Measurements from ENCODE around the gene PRDM16. TPM values are rescaled to one million over a fixed set of nuclear protein-coding genes. Genes with fewer than 3 reads are reported as not detected.

Gene PRDM16
- total RNA-seq, 4 donors from 2014 or later = 0.41 to 0.95 TPM; not detected in 2

DNA sequence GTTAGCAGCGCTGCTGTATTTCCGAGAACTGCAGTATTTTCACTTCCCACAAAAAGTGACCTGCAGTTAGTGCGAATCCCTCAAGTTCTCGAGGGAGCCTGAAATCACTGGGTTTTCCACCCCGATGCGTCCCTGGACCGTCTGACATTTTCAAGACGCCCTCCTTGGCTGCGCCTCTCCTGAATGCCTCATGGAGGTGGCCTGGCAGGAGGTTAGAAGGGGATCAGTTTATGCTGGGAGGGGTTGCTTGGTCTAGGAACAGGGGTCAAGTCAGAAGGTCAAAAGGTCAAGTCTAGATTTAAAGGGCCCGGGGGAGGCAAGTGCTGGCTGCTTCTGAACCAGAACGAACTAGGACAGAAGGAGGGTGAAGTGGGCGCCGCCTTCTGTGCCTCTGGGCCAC is 176.8 kb downstream of the PRDM16 start:
- no peaks in the 10 kb centered on the region for H3K9me3 ChIP-seq
- intact Hi-C loops (cut with DNase I; ENCODE audit: low total_unique reads) (no loop called here), in situ Hi-C loops (cut with MboI; ENCODE audit: low pct_ligation_motif_present in 1 of 4, low pct_unique_long_range_greater_than_20kb in 1 of 4, low sequenced_read_pairs in 3 of 4) (no loop called here)
- DNase-seq = no peak
- TF ChIP-seq, protein P1, sequence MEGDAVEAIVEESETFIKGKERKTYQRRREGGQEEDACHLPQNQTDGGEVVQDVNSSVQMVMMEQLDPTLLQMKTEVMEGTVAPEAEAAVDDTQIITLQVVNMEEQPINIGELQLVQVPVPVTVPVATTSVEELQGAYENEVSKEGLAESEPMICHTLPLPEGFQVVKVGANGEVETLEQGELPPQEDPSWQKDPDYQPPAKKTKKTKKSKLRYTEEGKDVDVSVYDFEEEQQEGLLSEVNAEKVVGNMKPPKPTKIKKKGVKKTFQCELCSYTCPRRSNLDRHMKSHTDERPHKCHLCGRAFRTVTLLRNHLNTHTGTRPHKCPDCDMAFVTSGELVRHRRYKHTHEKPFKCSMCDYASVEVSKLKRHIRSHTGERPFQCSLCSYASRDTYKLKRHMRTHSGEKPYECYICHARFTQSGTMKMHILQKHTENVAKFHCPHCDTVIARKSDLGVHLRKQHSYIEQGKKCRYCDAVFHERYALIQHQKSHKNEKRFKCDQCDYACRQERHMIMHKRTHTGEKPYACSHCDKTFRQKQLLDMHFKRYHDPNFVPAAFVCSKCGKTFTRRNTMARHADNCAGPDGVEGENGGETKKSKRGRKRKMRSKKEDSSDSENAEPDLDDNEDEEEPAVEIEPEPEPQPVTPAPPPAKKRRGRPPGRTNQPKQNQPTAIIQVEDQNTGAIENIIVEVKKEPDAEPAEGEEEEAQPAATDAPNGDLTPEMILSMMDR (IDR thresholded peaks at IDR 0.05) = no peak
- no peak for TF ChIP-seq EP300 (IDR thresholded peaks at IDR 0.05; ENCODE audit: low read depth)
- no peak for TF ChIP-seq POLR2A (IDR thresholded peaks at IDR 0.05)
- no peak for TF ChIP-seq POLR2AphosphoS5 (IDR thresholded peaks at IDR 0.05)
- 77% methylated on average over 13 of the region's 13 CpGs; no CpG with 5 or more reads in 1 of the 2 donors for WGBS, 2 donors (ENCODE audit: low coverage in 1 of 2)
- peaks cover 58% of the 10 kb centered on the region for H3K27me3 ChIP-seq
- no peaks in the 10 kb centered on the region for H3K36me3 ChIP-seq
- H3K4me1 ChIP-seq = peaks cover 0 to 11% (median 5%) of the 10 kb centered on the region in 4 donors
- H3K27ac ChIP-seq = no peak overlapping the region
- H3K4me3 ChIP-seq = no peak overlapping the region

DNA sequence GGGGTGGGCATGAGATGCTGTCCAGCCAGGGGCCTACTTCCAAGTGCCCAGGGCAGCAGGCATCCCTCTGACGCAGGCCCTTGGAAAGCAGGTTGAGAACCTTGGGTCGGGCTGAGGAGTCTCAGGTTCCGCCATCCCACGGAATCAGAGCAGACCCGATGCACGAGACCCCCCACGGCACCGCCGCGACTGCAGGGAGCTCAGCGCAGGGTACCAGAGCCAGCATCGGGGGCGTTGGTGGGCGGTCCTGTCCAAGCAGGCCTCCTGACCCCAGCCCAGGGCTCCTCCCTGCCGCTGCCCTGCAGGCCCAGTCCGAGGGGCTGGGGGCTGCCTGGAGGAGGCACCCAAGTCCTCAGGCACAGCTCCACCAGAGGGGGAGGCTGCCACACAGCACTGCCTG is 177.2 kb downstream of the PRDM16 start:
- in situ Hi-C loops (cut with MboI; ENCODE audit: low pct_ligation_motif_present in 1 of 4, low pct_unique_long_range_greater_than_20kb in 1 of 4, low sequenced_read_pairs in 3 of 4) = no loop called here
- peaks cover 57% of the 10 kb centered on the region for H3K27me3 ChIP-seq
- H3K9me3 ChIP-seq = no peaks in the 10 kb centered on the region
- no peak overlapping the region for H3K27ac ChIP-seq
- intact Hi-C loops (cut with DNase I; ENCODE audit: low total_unique reads) = no loop called here
- TF ChIP-seq POLR2A (IDR thresholded peaks at IDR 0.05) = no peak
- no peak for TF ChIP-seq EP300 (IDR thresholded peaks at IDR 0.05; ENCODE audit: low read depth)
- TF ChIP-seq, protein P1 (IDR thresholded peaks at IDR 0.05) = no peak
- TF ChIP-seq POLR2AphosphoS5 (IDR thresholded peaks at IDR 0.05) = no peak
- H3K4me3 ChIP-seq = no peak overlapping the region
- DNase-seq = no peak
- 79% methylated on average over 15 of the region's 16 CpGs; no CpG with 5 or more reads in 1 of the 2 donors for WGBS, 2 donors (ENCODE audit: low coverage in 1 of 2)
- H3K36me3 ChIP-seq = no peaks in the 10 kb centered on the region
- H3K4me1 ChIP-seq = peaks cover 0 to 11% (median 5%) of the 10 kb centered on the region in 4 donors

DNA sequence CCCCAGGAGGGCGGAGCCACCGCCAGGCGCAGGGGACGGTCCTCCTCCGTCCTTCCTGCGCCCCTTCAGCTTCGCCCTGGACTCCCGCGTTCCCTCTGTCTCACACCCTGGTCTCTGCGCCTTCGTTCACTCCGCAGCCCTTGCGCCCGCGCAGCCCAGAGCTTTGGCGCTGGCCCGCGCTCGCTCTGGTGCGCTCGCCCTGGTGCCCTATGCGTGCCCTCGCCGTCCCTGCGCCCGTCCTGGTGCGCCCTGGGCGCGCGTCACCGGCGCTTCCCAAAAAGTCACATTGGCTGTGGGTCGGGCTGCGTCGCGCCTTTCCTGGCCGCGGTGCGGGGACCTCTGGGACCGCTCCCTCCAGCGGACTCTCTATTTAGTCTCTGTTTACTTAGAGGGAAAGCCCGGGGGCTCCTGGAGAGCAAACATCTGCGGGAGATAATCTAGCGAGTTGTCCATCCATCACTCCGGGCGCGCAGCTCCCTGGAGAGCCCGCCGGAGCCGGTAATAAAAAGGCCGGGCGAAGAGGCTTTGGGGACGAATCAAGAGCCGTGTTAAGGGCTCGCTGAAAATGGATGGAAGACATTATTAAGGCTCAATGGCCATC is 178.6 kb downstream of the PRDM16 start:
- in situ Hi-C loops (cut with MboI; ENCODE audit: low pct_ligation_motif_present in 1 of 4, low pct_unique_long_range_greater_than_20kb in 1 of 4, low sequenced_read_pairs in 3 of 4) = no loop called here
- Histone ChIP-seq H3K27me3 (peaks cover 52% of the 10 kb centered on the region), H3K4me3 (no peak overlapping the region), H3K4me1 (peaks cover 0 to 11% (median 5%) of the 10 kb centered on the region in 4 donors), H3K36me3 (no peaks in the 10 kb centered on the region), H3K9me3 (no peaks in the 10 kb centered on the region), H3K27ac (no peak overlapping the region)
- WGBS, 2 donors (ENCODE audit: low coverage in 1 of 2) = 26 to 43% methylated on average over 3 to 52 of the region's 55 CpGs
- no peak for TF ChIP-seq POLR2A (IDR thresholded peaks at IDR 0.05)
- no peak for TF ChIP-seq POLR2AphosphoS5 (IDR thresholded peaks at IDR 0.05)
- TF ChIP-seq, protein P1 (IDR thresholded peaks at IDR 0.05) = no peak
- TF ChIP-seq EP300 (IDR thresholded peaks at IDR 0.05; ENCODE audit: low read depth) = no peak
- no peak for DNase-seq
- intact Hi-C loops (cut with DNase I; ENCODE audit: low total_unique reads) = no loop called here

DNA sequence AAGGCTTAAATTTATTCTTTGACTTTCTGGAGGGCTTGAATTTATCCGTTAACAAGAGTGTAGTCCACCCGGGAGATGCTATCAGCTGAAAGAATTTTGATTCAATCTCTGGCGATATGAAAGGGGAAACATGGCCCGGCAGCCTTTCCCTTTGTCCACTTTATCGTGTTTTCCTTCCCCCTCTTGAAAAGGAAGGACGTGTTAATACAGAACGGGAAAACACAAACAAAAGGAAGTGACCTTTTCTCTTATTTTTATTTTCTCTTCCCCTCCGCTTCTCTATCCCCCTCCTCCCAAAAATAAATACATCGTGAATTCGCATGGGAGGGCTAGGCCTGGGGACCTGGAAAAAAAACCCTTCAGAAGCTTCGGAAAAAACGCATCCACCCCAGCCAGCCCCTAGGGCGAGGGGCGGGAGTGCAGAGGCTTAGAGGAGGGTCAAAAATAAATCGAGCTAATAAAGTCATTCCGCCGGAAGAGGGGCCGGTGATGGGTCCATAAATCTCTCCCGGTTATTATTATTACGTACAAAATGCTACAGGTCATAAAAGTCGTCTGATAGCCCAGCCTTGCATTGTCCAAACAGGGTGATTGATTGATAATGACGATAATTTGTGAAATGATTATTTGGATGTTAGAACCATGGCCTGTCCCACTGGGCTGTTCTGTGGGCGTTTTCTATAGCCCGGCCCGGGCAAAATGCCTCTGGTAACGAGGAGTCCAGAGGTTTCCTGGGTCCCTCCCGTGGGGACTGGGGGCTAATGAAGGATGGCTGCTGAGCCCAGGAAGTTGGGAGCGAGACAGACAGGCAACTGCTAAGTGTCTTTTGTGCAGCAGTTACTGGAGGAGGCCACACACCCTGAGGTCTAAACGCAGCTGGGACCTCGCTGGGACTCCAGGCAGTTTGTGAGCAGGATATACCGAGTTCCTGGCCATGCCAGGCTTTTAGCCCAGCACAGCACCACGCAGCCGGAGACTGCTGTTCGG is 179.4 kb downstream of the PRDM16 start:
- in situ Hi-C loops (cut with MboI; ENCODE audit: low pct_ligation_motif_present in 1 of 4, low pct_unique_long_range_greater_than_20kb in 1 of 4, low sequenced_read_pairs in 3 of 4) = no loop called here

More for the DNA sequence above, 179.4 kb downstream of the PRDM16 start:
- TF ChIP-seq, protein P1 (IDR thresholded peaks at IDR 0.05) = no peak
- no peak for TF ChIP-seq EP300 (IDR thresholded peaks at IDR 0.05; ENCODE audit: low read depth)
- no peak for TF ChIP-seq POLR2AphosphoS5 (IDR thresholded peaks at IDR 0.05)
- TF ChIP-seq POLR2A (IDR thresholded peaks at IDR 0.05) = no peak
- Histone ChIP-seq H3K36me3 (no peaks in the 10 kb centered on the region), H3K9me3 (no peaks in the 10 kb centered on the region), H3K27ac (no peak overlapping the region), H3K27me3 (peaks cover 46% of the 10 kb centered on the region), H3K4me3 (no peak overlapping the region), H3K4me1 (peaks cover 0 to 11% (median 5%) of the 10 kb centered on the region in 4 donors)
- no peak for DNase-seq
- 34 to 48% methylated on average over 18 to 34 of the region's 34 CpGs for WGBS, 2 donors (ENCODE audit: low coverage in 1 of 2)
- intact Hi-C loops (cut with DNase I; ENCODE audit: low total_unique reads) = no loop called here
